Stomach (tissue), 9 donors: ENCODE measurements around the gene LGR5. TPM values are rescaled to one million over a fixed set of nuclear protein-coding genes. Genes with fewer than 3 reads are reported as not detected.

Source experiments
- DNase-seq, 2 donors: peaks; one replicate each; pipeline versions ENCODE4 v3.0.0 to v3.0.0-alpha.2; 2013 to 2019
- H3K27ac ChIP-seq, 5 donors: fragments of 200-600 bp in 4 of 5; sonication (generic) in 4 of 5; one replicate each; pipeline ENCODE4 v1.5.1; 2013 to 2019; ENCODE audit warnings: mild to moderate bottlenecking in 1 of 5, moderate library complexity in 1 of 5
- H3K27me3 ChIP-seq, 3 donors: fragments of 200-600 bp; sonication (generic); one replicate each; pipeline ENCODE4 v1.5.1; 2017 to 2019; ENCODE audit warnings: mixed run types in 1 of 3
- H3K36me3 ChIP-seq, 4 donors: fragments of 200-600 bp; sonication (generic); 1 replicate in 3 of 4; 2 replicates in 1 of 4; pipeline ENCODE4 v1.5.1; 2016 to 2019
- H3K4me1 ChIP-seq, 4 donors: fragments of 200-600 bp; sonication (generic); one replicate each; pipeline ENCODE4 v1.5.1; 2016 to 2019
- H3K4me3 ChIP-seq, 4 donors: fragments of 200-600 bp; sonication (generic) in 3 of 4; one replicate each; pipeline ENCODE4 v1.5.1; 2016 to 2019; ENCODE audit warnings: mild to moderate bottlenecking in 1 of 4
- H3K9me3 ChIP-seq, 4 donors: fragments of 200-600 bp; sonication (generic); one replicate each; pipeline ENCODE4 v1.5.1; 2016 to 2019
- CTCF ChIP-seq, 7 experiments: fragments of 450-650 bp in 4 of 7; fragments of 200-600 bp in 3 of 7; sonication (generic) in 3 of 7; IDR thresholded peaks; one replicate each; pipeline ENCODE4 v1.5.1; 2016 to 2019; ENCODE audit warnings: antibody characterized with exemption in 7 of 7, control low read depth in 2 of 7, mild to moderate bottlenecking in 1 of 7
- EP300 ChIP-seq: sonication (generic); formaldehyde crosslinking; IDR thresholded peaks from one replicate; pipeline ENCODE4 v1.6.1; 2017; ENCODE audit warnings: antibody characterized with exemption
- POLR2A ChIP-seq, 4 donors: fragments of 450-650 bp; IDR thresholded peaks; one replicate each; pipeline ENCODE4 v1.6.1; 2016; ENCODE audit warnings: antibody characterized with exemption in 4 of 4, control low read depth in 2 of 4, mild to moderate bottlenecking in 1 of 4, moderate library complexity in 1 of 4
- POLR2AphosphoS5 ChIP-seq, 3 donors: sonication (generic); formaldehyde crosslinking; IDR thresholded peaks; one replicate each; pipeline ENCODE4 v1.6.1; 2016; ENCODE audit warnings: antibody characterized with exemption in 3 of 3
- WGBS, 5 donors: extraction: QIAGEN DNeasy Blood & Tissue Kit in 3 of 5; methylation state at CpG; one replicate each; pipeline versions ENCODE4 v1.1.5 to v1.1.7; 2013 to 2018; 5-methylcytosine and 5-hydroxymethylcytosine counted together
- intact Hi-C: fragments of 100-400 bp; cut with DNase I; formaldehyde crosslinking; loops from one replicate; pipeline ENCODE4 v1.15.1; 2023; ENCODE audit warnings: low total_unique reads
- polyA plus RNA-seq, 3 donors: library from polyadenylated mRNA; stranded (reverse); fragments of 200-250 nt; gene quantifications; one replicate each; pipeline ENCODE4 v1.2.3, GENCODE V29; 2013
- total RNA-seq, 5 donors: library from RNA; depleted of rRNA; stranded (reverse); fragments of >200 nt; gene quantifications; one replicate each; pipeline versions ENCODE4 v1.1.0 to v1.2.3, GENCODE V29; 2014 to 2016
- donor health status: healthy with polysubstance abuse.
- donor health status: Bipolar disorder and iron deficiency.
- donor health status: healthy.

LGR5 gene
- total and polyA plus RNA-seq, 8 donors = 0.06 to 16.0 (median 1.2) TPM; not detected in 3

- Histone ChIP-seq H3K36me3 (peaks cover 53 to 100% (median 98%) of the 10 kb centered on the region in 4 donors), H3K4me1 (peaks cover 0 to 11% (median 0%) of the 10 kb centered on the region in 4 donors), H3K27me3 (no peaks in the 10 kb centered on the region), H3K9me3 (no peaks in the 10 kb centered on the region), H3K4me3 (no peak overlapping the region), H3K27ac (no peak overlapping the region)
- 95 to 100% (median 96%) methylated on average over 1 of the region's 1 CpG for WGBS, 5 donors
- intact Hi-C loops = no loop called here
- TF ChIP-seq EP300 (no peak), CTCF (IDR thresholded peaks at IDR 0.05) (no peak), POLR2A (IDR thresholded peaks at IDR 0.05) (no peak), POLR2AphosphoS5 (IDR thresholded peaks at IDR 0.05) (no peak)
- no peak for DNase-seq
Observed at GRCh38 chr12:71621938-71622337, 182.3 kb downstream of the LGR5 start.

- Histone ChIP-seq H3K27me3 (no peaks in the 10 kb centered on the region), H3K4me1 (peaks cover 0 to 15% (median 0%) of the 10 kb centered on the region in 4 donors), H3K27ac (no peak overlapping the region), H3K9me3 (no peaks in the 10 kb centered on the region), H3K4me3 (no peak overlapping the region), H3K36me3 (peaks cover 59 to 100% (median 98%) of the 10 kb centered on the region in 4 donors)
- intact Hi-C loops = no loop called here
- no peak for DNase-seq
- no peak for TF ChIP-seq CTCF (IDR thresholded peaks at IDR 0.05)
- TF ChIP-seq EP300 = no peak
- TF ChIP-seq POLR2AphosphoS5 (IDR thresholded peaks at IDR 0.05) = no peak
- TF ChIP-seq POLR2A (IDR thresholded peaks at IDR 0.05) = no peak
- WGBS, 5 donors = 89 to 98% (median 94%) methylated on average over 2 of the region's 2 CpGs
Observed at GRCh38 chr12:71625476-71625875, 185.9 kb downstream of the LGR5 start.

GRCh38 chr12:71626098-71626497, 186.5 kb downstream of the LGR5 start:
- intact Hi-C loops = no loop called here
- TF ChIP-seq POLR2AphosphoS5 (IDR thresholded peaks at IDR 0.05) = no peak
- TF ChIP-seq CTCF (IDR thresholded peaks at IDR 0.05) = no peak
- TF ChIP-seq EP300 = no peak
- no peak for TF ChIP-seq POLR2A (IDR thresholded peaks at IDR 0.05)
- 37 to 45% (median 43%) methylated on average over 5 of the region's 5 CpGs for WGBS, 5 donors
- H3K36me3 ChIP-seq = peaks cover 62 to 100% (median 98%) of the 10 kb centered on the region in 4 donors
- no peak overlapping the region for H3K4me3 ChIP-seq
- DNase-seq = no peak
- H3K27ac ChIP-seq = no peak overlapping the region
- H3K4me1 ChIP-seq = peaks cover 0 to 15% (median 0%) of the 10 kb centered on the region in 4 donors
- no peaks in the 10 kb centered on the region for H3K9me3 ChIP-seq
- H3K27me3 ChIP-seq = no peaks in the 10 kb centered on the region

- intact Hi-C loops = no loop called here
- H3K4me3 ChIP-seq = no peak overlapping the region
- no peak for TF ChIP-seq POLR2AphosphoS5 (IDR thresholded peaks at IDR 0.05)
- no peak for TF ChIP-seq CTCF (IDR thresholded peaks at IDR 0.05)
- no peak for TF ChIP-seq EP300
- TF ChIP-seq POLR2A (IDR thresholded peaks at IDR 0.05) = no peak
- no peak for DNase-seq
- peaks cover 59 to 100% (median 98%) of the 10 kb centered on the region in 4 donors for H3K36me3 ChIP-seq
- no peaks in the 10 kb centered on the region for H3K9me3 ChIP-seq
- peaks cover 0 to 15% (median 0%) of the 10 kb centered on the region in 4 donors for H3K4me1 ChIP-seq
- no peak overlapping the region for H3K27ac ChIP-seq
- no peaks in the 10 kb centered on the region for H3K27me3 ChIP-seq
- 33 to 62% (median 39%) methylated on average over 3 of the region's 3 CpGs for WGBS, 5 donors
Observed at GRCh38 chr12:71626768-71627167, 187.2 kb downstream of the LGR5 start.
